HFF-Myc (cell line): ENCODE data around the gene MAGI1.
A peak's percentile ranks its signal among the peaks of the same experiment; 100 is the strongest.

ENCODE experiments used
- DNase-seq: peaks from one replicate; pipeline ENCODE4 v3.0.0-alpha.2; 2011; ENCODE audit warnings: low read depth; ENCODE audit errors: extremely low read depth
- H3K4me3 ChIP-seq: replicated peaks from 2 replicates; pipeline ENCODE4 v1.5.1; 2011; ENCODE audit warnings: low read depth, mild to moderate bottlenecking, control low read depth, low read length
- CTCF ChIP-seq: IDR thresholded peaks from 2 replicates; pipeline ENCODE4 v1.5.1; 2012; ENCODE audit warnings: mild to moderate bottlenecking, low read depth, low read length, control low read depth; ENCODE audit errors: missing control alignments

Gene MAGI1

GRCh38 chr3:65433480-65433879 lies 605.2 kb downstream of the MAGI1 start:
- no peak for DNase-seq

GRCh38 chr3:65432388-65433003 lies 606.2 kb downstream of the MAGI1 start:
- TF ChIP-seq CTCF: no peak
- no peak for DNase-seq
- no peak overlapping the region for H3K4me3 ChIP-seq

More at GRCh38 chr3:65433480-65433879, 605.2 kb downstream of the MAGI1 start:
- H3K4me3 ChIP-seq: no peak overlapping the region
- TF ChIP-seq CTCF: no peak

GRCh38 chr3:65425880-65426279 lies 612.8 kb downstream of the MAGI1 start:
- no peak overlapping the region for H3K4me3 ChIP-seq
- DNase-seq: no peak
- TF ChIP-seq CTCF: peak; percentile 26

GRCh38 chr3:65422154-65422553 lies 616.6 kb downstream of the MAGI1 start:
- H3K4me3 ChIP-seq: no peak overlapping the region
- no peak for DNase-seq
- no peak for TF ChIP-seq CTCF

GRCh38 chr3:65419233-65419632 lies 619.5 kb downstream of the MAGI1 start:
- no peak overlapping the region for H3K4me3 ChIP-seq
- DNase-seq: no peak
- no peak for TF ChIP-seq CTCF

- no peak overlapping the region for H3K4me3 ChIP-seq
- DNase-seq: no peak
- TF ChIP-seq CTCF: no peak
Measured at GRCh38 chr3:65413891-65414290, 624.8 kb downstream of the MAGI1 start.

GRCh38 chr3:65412588-65412987 lies 626.1 kb downstream of the MAGI1 start:
- no peak for TF ChIP-seq CTCF
- H3K4me3 ChIP-seq: no peak overlapping the region
- no peak for DNase-seq
